K562 (cell line): ENCODE data around the gene PSEN1. TPM values are rescaled to one million over a fixed set of nuclear protein-coding genes. Genes with fewer than 3 reads are reported as not detected.
A peak's percentile ranks its signal among the peaks of the same experiment; 100 is the strongest.

Source experiments
- ATAC-seq: fragments of 200-7000 bp; cut with Tn5 transposase; 3 replicates; pipeline ENCODE4 v1.9.1; 2020; ENCODE audit warnings: moderate library complexity
- BruUV-seq: library from RNA; stranded (reverse); fragments of 400-500 nt; replicated peaks from 2 replicates; lab custom pipeline; 2021; lab: Mats Ljungman, UMichigan
- CTCF ChIA-PET: fragments of 300-600 bp; formaldehyde crosslinking; extraction: SDS; loops from one replicate; lab custom pipeline; 2021; ENCODE audit warnings: low intra/inter-chr PET ratio; lab: Yijun Ruan, JAX
- POLR2A ChIA-PET: fragments of 300-600, 350-650 bp; sonication (Branson Sonifier 250); formaldehyde crosslinking; extraction: SDS; loops from one replicate; lab custom pipeline; 2021; ENCODE audit warnings: antibody characterized with exemption, inconsistent platforms; lab: Yijun Ruan, JAX
- DNase-seq, 4 experiments: peaks; one replicate each; pipeline versions ENCODE4 v3.0.0 to v3.0.0-alpha.2; 2011 to 2018; ENCODE audit warnings: low spot score in 3 of 4, mixed read lengths in 3 of 4; ENCODE audit errors: extremely low read depth in 1 of 4
- FAIRE-seq: peaks from 2 replicates; lab custom pipeline; 2011; peaks lifted over from hg19 to GRCh38; lab: Jason Lieb, UNC
- H2AFZ ChIP-seq: 2 replicates; pipeline ENCODE4 v1.6.0; 2011; ENCODE audit warnings: low read depth, low read length, control low read depth, inconsistent platforms
- H3K27ac ChIP-seq: fragments of 200-600 bp; 3 replicates; pipeline ENCODE4 v1.8.0; 2011; ENCODE audit warnings: low read depth, mild to moderate bottlenecking, control low read depth, inconsistent platforms, low read length, moderate library complexity, mixed read lengths; ENCODE audit errors: extremely low read depth
- H3K27me3 ChIP-seq, 2 experiments: fragments of 300-600 bp in 1 of 2; 2 replicates in 1 of 2; 3 replicates in 1 of 2; pipeline versions ENCODE4 v1.6.0 to v1.8.0; 2011; ENCODE audit warnings: inconsistent platforms in 2 of 2, low read length in 2 of 2, mild to moderate bottlenecking in 1 of 2, mixed read lengths in 1 of 2, moderate library complexity in 1 of 2; ENCODE audit not compliant: control insufficient read depth in 2 of 2, insufficient read depth in 2 of 2
- H3K36me3 ChIP-seq: fragments of 300-600 bp; 3 replicates; pipeline ENCODE4 v1.8.0; 2011; ENCODE audit warnings: mild to moderate bottlenecking, low read length, inconsistent platforms; ENCODE audit not compliant: control insufficient read depth, insufficient read depth
- H3K4me1 ChIP-seq, 2 experiments: fragments of 200-600 bp in 1 of 2; replicated peaks in 1 of 2; 2 replicates in 1 of 2; 3 replicates in 1 of 2; pipeline versions ENCODE4 v1.5.1 to v1.8.0; 2011; ENCODE audit warnings: inconsistent platforms in 2 of 2, low read length in 2 of 2, mild to moderate bottlenecking in 1 of 2, mixed read lengths in 1 of 2, moderate library complexity in 1 of 2; ENCODE audit not compliant: control insufficient read depth in 2 of 2, insufficient read depth in 2 of 2
- H3K4me2 ChIP-seq: 2 replicates; pipeline ENCODE4 v1.6.1; 2011; ENCODE audit warnings: low read length, control low read depth, inconsistent platforms, mixed read lengths; ENCODE audit not compliant: insufficient read depth
- H3K4me3 ChIP-seq: fragments of 200-600 bp; sonication (generic), shearing (Covaris generic); 2 replicates; pipeline ENCODE4 v1.5.1; 2016; ENCODE audit warnings: control low read depth, inconsistent platforms
- H3K79me2 ChIP-seq: fragments of 200-600 bp; 3 replicates; pipeline ENCODE4 v1.8.0; 2011; ENCODE audit warnings: low read length, inconsistent platforms; ENCODE audit not compliant: control insufficient read depth, insufficient read depth
- H3K9ac ChIP-seq, 2 experiments: 2 replicates each; pipeline versions ENCODE4 v1.6.0 to v1.6.1; 2011; ENCODE audit warnings: low read depth in 2 of 2, low read length in 2 of 2, control low read depth in 1 of 2, inconsistent platforms in 1 of 2, mild to moderate bottlenecking in 1 of 2, mixed read lengths in 1 of 2; ENCODE audit not compliant: insufficient read depth in 1 of 2
- H3K9me1 ChIP-seq: one replicate; pipeline ENCODE4 v1.6.0; 2011; ENCODE audit warnings: inconsistent platforms, mild to moderate bottlenecking, low read length, moderate library complexity; ENCODE audit not compliant: control insufficient read depth, insufficient read depth
- H3K9me3 ChIP-seq: replicated peaks from 2 replicates; pipeline ENCODE4 v1.5.1; 2011; ENCODE audit warnings: low read depth, low read length, inconsistent platforms; ENCODE audit not compliant: control insufficient read depth, insufficient read depth
- H4K20me1 ChIP-seq: replicated peaks from 2 replicates; pipeline ENCODE4 v1.6.1; 2011; ENCODE audit warnings: low read length, inconsistent platforms, mixed read lengths; ENCODE audit not compliant: control insufficient read depth, insufficient read depth
- BRD4 ChIP-seq: fragments of 200-600 bp; sonication (generic); IDR thresholded peaks from 2 replicates; pipeline ENCODE4 v1.6.1; 2017; ENCODE audit warnings: inconsistent platforms
- GATAD2B ChIP-seq: fragments of 450-650 bp; IDR thresholded peaks from 2 replicates; pipeline ENCODE4 v1.6.1; 2017; ENCODE audit warnings: mild to moderate bottlenecking, borderline replicate concordance
- PML ChIP-seq: IDR thresholded peaks from 2 replicates; pipeline ENCODE4 v1.6.1; 2012; ENCODE audit warnings: low read length, inconsistent platforms
- RBM14 ChIP-seq: fragments of 200-400 bp; formaldehyde crosslinking; IDR thresholded peaks from 2 replicates; pipeline ENCODE4 v1.6.1; 2018; ENCODE audit warnings: low read depth, mild to moderate bottlenecking, low read length, moderate library complexity, borderline replicate concordance; ENCODE audit not compliant: insufficient read depth
- SMAD3 ChIP-seq: fragments of 450-650 bp; formaldehyde crosslinking; conservative IDR thresholded peaks from 2 replicates; pipeline ENCODE4 v1.4.0; 2020; ENCODE audit warnings: mild to moderate bottlenecking
- SMC3 ChIP-seq: conservative IDR thresholded peaks from 2 replicates; pipeline ENCODE4 v1.6.1; 2011; ENCODE audit warnings: low read depth, low read length, improper control_type of control experiment; ENCODE audit not compliant: insufficient read depth
- STAG1 ChIP-seq: sonication (generic); formaldehyde crosslinking; IDR thresholded peaks from 2 replicates; pipeline ENCODE4 v1.5.0; 2020; ENCODE audit warnings: missing genetic modification reagents, borderline replicate concordance
- WGBS: fragments of 100-300 bp; shearing (Covaris generic); methylation state at CpG from one replicate; pipeline ENCODE4 v1.1.6; 2016; ENCODE audit warnings: low coverage, mixed read lengths; ENCODE audit not compliant: insufficient coverage; ENCODE audit errors: missing lambda C conversion rate; 5-methylcytosine and 5-hydroxymethylcytosine counted together
- in situ Hi-C: fragments of 300-500 bp; cut with MboI; formaldehyde crosslinking; loops from 4 replicates; pipeline ENCODE4 v1.15.0; 2018; ENCODE audit warnings: inconsistent platforms, mixed read lengths
- intact Hi-C: fragments of 100-400 bp; cut with micrococcal nuclease; formaldehyde crosslinking; loops from 2 replicates; pipeline ENCODE4 v1.14.2; 2022
- polyA plus RNA-seq, 8 experiments: library from polyadenylated mRNA; depleted of rRNA in 4 of 8; stranded (reverse) in 5 of 8; unstranded in 3 of 8; fragments of >200 nt; fragmentation: Nextera tagmentation in 2 of 8; fragmentation: Illumina TruSeq in 1 of 8; extraction: Ambion mirVana in 2 of 8; extraction: Trizol in 1 of 8; gene quantifications; 2 replicates each; pipeline versions ENCODE4 v1.2.1 to v1.2.3, GENCODE V29; 2011 to 2014; ENCODE audit warnings: inconsistent platforms in 1 of 8, missing spikeins in 1 of 8
- total RNA-seq, 7 experiments: library from RNA; depleted of rRNA in 6 of 7; stranded (reverse); fragments of >200 nt in 6 of 7; fragmentation: Illumina TruSeq in 2 of 7; extraction: Trizol in 2 of 7; gene quantifications; 2 replicates each; pipeline versions ENCODE4 v1.2.1 to v1.2.3, GENCODE V29; 2011 to 2021; ENCODE audit warnings: low replicate concordance in 1 of 7
- TF ChIP-seq, protein P1 (sequence below), 2 experiments: fragments of 450-650 bp; formaldehyde crosslinking in 1 of 2; IDR thresholded peaks; 2 replicates each; pipeline versions ENCODE4 v1.4.0 to v1.6.1; 2014 to 2020; ENCODE audit warnings: mild to moderate bottlenecking in 2 of 2, borderline replicate concordance in 1 of 2, low read depth in 1 of 2

Gene PSEN1
- total and polyA plus RNA-seq, 9 of the 15 experiments (the other 6 are each of a cell fraction or from before 2014, with no cell fraction given) = 6.5 to 25.2 (median 14.3) TPM

GRCh38 chr14:73230051-73230450 lies 93.7 kb downstream of the PSEN1 start (continued):
- no peak for TF ChIP-seq PML
- TF ChIP-seq SMAD3 (CRISPR knock-in tag) = no peak
- no peak for TF ChIP-seq SMC3
- TF ChIP-seq STAG1 (CRISPR knock-in tag) = no peak
- no peak for TF ChIP-seq RBM14
- no peak for TF ChIP-seq BRD4
- no peak for TF ChIP-seq GATAD2B

DNA sequence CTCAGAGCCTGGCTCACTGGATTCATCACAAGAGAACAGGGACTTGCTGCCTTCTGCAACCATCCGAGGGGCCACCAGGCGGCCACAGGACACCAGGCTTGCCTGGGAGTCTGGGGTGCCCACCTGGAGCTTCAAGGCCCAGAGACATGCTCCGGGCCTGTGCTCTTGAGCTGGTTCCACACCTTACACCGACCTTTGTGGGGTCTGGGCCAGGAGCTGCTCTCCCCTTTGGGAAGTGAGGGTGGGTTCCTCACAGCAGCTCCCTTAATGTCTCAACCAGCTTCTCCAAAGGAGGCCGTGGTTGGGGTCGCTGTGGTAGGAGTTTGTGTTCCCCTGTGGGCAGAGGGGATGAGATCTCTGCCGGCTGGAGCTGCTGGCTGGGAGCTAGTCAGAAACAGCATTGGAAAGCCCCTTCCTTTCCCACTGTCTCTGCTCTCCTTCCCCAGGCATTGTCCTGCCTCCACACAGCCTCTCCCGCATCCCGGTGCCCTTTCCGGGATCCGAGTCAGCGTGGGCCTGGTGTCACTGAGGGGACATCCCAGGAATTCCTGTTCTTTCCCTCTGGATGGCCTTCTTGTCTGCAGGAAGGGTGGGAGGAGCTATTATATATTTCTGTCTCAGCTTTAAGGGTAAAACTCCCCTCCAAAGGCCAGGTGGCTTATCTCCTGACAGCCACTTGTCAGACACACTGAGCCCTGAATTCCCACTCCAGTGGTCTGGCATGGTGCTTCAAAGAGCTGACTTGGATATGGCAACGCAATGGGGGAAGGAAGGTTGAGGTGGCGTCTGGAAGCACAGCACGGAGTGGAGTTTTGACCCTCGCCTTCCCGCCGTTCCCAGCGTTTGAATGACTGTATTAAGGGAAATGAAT lies 95.9 kb downstream of the PSEN1 start:
- Histone ChIP-seq H3K36me3 (no peaks in the 10 kb centered on the region), H3K9me1 (peaks cover 2% of the 10 kb centered on the region), H3K4me1 (peaks cover 5 to 18% of the 10 kb centered on the region in 2 experiments; a peak in 4 of 5 replicates), H3K79me2 (no peaks in the 10 kb centered on the region), H3K27ac (no peak overlapping the region), H3K9me3 (no peaks in the 10 kb centered on the region), H3K4me3 (no peak overlapping the region), H4K20me1 (0 out of 2 replicates have a peak, but pooled peaks cover 4% of the 10 kb centered on the region), H3K9ac (peak overlapping the region in 1 of 2 experiments; percentile 7; a peak in 1 of 4 replicates), H3K27me3 (peaks cover 26 to 48% of the 10 kb centered on the region in 2 experiments), H2AFZ (no peak overlapping the region), H3K4me2 (no peak overlapping the region)
- peak; percentile 89 for ATAC-seq
- intact Hi-C loops = no loop called here
- ChIA-PET CTCF (interaction anchor here (1.4 kb wide), 1 partner anchor 239 kb away, joined by 4 read pairs; no protein-coding TSS in a partner anchor), POLR2A (interaction anchor here (0.6 to 1.1 kb wide), 4 partner anchors 9 to 260 kb away, joined by 3 to 4 read pairs (median 3); no protein-coding TSS in a partner anchor)
- no peak for FAIRE-seq
- no TSS peak for BruUV-seq
- WGBS = 10% methylated on average over 12 of the region's 19 CpGs
- in situ Hi-C loops = loop anchor here (10.0 kb wide), 1 partner anchor 717 kb away; no protein-coding TSS in a partner anchor
- DNase-seq = peak; percentile 34 to 54 (median 49)
- TF ChIP-seq, protein P1, sequence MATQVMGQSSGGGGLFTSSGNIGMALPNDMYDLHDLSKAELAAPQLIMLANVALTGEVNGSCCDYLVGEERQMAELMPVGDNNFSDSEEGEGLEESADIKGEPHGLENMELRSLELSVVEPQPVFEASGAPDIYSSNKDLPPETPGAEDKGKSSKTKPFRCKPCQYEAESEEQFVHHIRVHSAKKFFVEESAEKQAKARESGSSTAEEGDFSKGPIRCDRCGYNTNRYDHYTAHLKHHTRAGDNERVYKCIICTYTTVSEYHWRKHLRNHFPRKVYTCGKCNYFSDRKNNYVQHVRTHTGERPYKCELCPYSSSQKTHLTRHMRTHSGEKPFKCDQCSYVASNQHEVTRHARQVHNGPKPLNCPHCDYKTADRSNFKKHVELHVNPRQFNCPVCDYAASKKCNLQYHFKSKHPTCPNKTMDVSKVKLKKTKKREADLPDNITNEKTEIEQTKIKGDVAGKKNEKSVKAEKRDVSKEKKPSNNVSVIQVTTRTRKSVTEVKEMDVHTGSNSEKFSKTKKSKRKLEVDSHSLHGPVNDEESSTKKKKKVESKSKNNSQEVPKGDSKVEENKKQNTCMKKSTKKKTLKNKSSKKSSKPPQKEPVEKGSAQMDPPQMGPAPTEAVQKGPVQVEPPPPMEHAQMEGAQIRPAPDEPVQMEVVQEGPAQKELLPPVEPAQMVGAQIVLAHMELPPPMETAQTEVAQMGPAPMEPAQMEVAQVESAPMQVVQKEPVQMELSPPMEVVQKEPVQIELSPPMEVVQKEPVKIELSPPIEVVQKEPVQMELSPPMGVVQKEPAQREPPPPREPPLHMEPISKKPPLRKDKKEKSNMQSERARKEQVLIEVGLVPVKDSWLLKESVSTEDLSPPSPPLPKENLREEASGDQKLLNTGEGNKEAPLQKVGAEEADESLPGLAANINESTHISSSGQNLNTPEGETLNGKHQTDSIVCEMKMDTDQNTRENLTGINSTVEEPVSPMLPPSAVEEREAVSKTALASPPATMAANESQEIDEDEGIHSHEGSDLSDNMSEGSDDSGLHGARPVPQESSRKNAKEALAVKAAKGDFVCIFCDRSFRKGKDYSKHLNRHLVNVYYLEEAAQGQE (IDR thresholded peaks at IDR 0.05; ENCODE audit: borderline replicate concordance) = peak; percentile 46; the same call in 1 of the 2 replicates
- TF ChIP-seq, protein P1 (CRISPR knock-in tag; IDR thresholded peaks at IDR 0.05; ENCODE audit: low read depth) = no peak
- peak; percentile 44; the same call in 1 of the 2 replicates for TF ChIP-seq SMC3
